K562 (cell line): ENCODE results near the gene HELZ.

Source experiments
- CREB1 ChIP-seq, 2 experiments: sonication (generic) in 1 of 2; formaldehyde crosslinking in 1 of 2; IDR thresholded peaks; 2 replicates each; pipeline versions ENCODE4 v1.6.1 to v1.8.0; 2012 to 2022; ENCODE audit warnings: inconsistent platforms in 1 of 2, mild to moderate bottlenecking in 1 of 2, missing genetic modification reagents in 1 of 2, moderate library complexity in 1 of 2
- EP300 ChIP-seq: IDR thresholded peaks from 2 replicates; pipeline ENCODE4 v1.6.1; 2012; ENCODE audit warnings: low read length, improper control_type of control experiment
- KAT2B ChIP-seq: IDR thresholded peaks from one replicate; pipeline ENCODE4 v1.6.1; 2012; ENCODE audit warnings: low read depth, mild to moderate bottlenecking, control low read depth, inconsistent platforms, low read length, moderate library complexity
- KAT7 ChIP-seq: sonication (generic); formaldehyde crosslinking; IDR thresholded peaks from 2 replicates; pipeline ENCODE4 v1.8.0; 2022; ENCODE audit warnings: missing genetic modification reagents, mild to moderate bottlenecking, borderline replicate concordance
- RFX5 ChIP-seq: IDR thresholded peaks from 2 replicates; pipeline ENCODE4 v1.6.1; 2011; ENCODE audit warnings: low read depth, mild to moderate bottlenecking, improper control_type of control experiment, low read length
- SRSF3 ChIP-seq: fragments of 200-400 bp; formaldehyde crosslinking; IDR thresholded peaks from 2 replicates; pipeline ENCODE4 v1.6.1; 2016; ENCODE audit warnings: mild to moderate bottlenecking, low read length, moderate library complexity; ENCODE audit not compliant: insufficient read depth
- TRIM28 ChIP-seq: fragments of 450-650 bp; IDR thresholded peaks from 2 replicates; pipeline ENCODE4 v1.6.1; 2017

GRCh38 chr17:67293251-67294203 is 48.5 kb upstream of the HELZ start:
- no peak for TF ChIP-seq TRIM28
- TF ChIP-seq KAT7 (CRISPR knock-in tag) = no peak
- no peak for TF ChIP-seq KAT2B
- TF ChIP-seq RFX5 = no peak
- TF ChIP-seq SRSF3 = no peak
- no peak for TF ChIP-seq CREB1 (IDR thresholded peaks at IDR 0.05)
- no peak for TF ChIP-seq CREB1 (CRISPR knock-in tag; IDR thresholded peaks at IDR 0.05)
- TF ChIP-seq EP300 = no peak
